HepG2 (cell line): ENCODE results near the gene CCDC170. TPM values are rescaled to one million over a fixed set of nuclear protein-coding genes. Genes with fewer than 3 reads are reported as not detected.

ENCODE experiments used
- ATF4 ChIP-seq, 2 experiments: fragments of 450-650 bp in 1 of 2; sonication (generic) in 1 of 2; formaldehyde crosslinking; IDR thresholded peaks; 2 replicates each; pipeline versions ENCODE4 v1.5.0 to v1.8.0; 2020 to 2022; ENCODE audit warnings: mild to moderate bottlenecking in 1 of 2, missing genetic modification reagents in 1 of 2
- CSRNP2 ChIP-seq: sonication (generic); formaldehyde crosslinking; conservative IDR thresholded peaks from 2 replicates; pipeline ENCODE4 v1.8.0; 2022; ENCODE audit warnings: low read depth, missing genetic modification reagents
- FLYWCH1 ChIP-seq: sonication (generic); formaldehyde crosslinking; IDR thresholded peaks from 2 replicates; pipeline ENCODE4 v1.8.1; 2023; ENCODE audit warnings: mild to moderate bottlenecking, missing genetic modification reagents
- KIAA2018 ChIP-seq: sonication (generic); formaldehyde crosslinking; IDR thresholded peaks from 2 replicates; pipeline ENCODE4 v1.5.0; 2020; ENCODE audit warnings: mild to moderate bottlenecking, missing genetic modification reagents, borderline replicate concordance
- KLF12 ChIP-seq: sonication (generic); formaldehyde crosslinking; IDR thresholded peaks from 2 replicates; pipeline ENCODE4 v1.4.0; 2020; ENCODE audit warnings: missing genetic modification reagents, borderline replicate concordance
- MYC ChIP-seq: sonication (generic); formaldehyde crosslinking; IDR thresholded peaks from 2 replicates; pipeline ENCODE4 v1.9.0; 2021; ENCODE audit warnings: missing genetic modification reagents, borderline replicate concordance
- PTBP1 ChIP-seq: fragments of 200-400 bp; formaldehyde crosslinking; IDR thresholded peaks from 2 replicates; pipeline ENCODE4 v1.6.1; 2018; ENCODE audit warnings: low read length, low read depth; ENCODE audit not compliant: poor library complexity, severe bottlenecking
- REST ChIP-seq, 2 experiments: IDR thresholded peaks; 2 replicates each; pipeline ENCODE4 v1.6.1; 2011 to 2012; ENCODE audit warnings: low read length in 2 of 2, borderline replicate concordance in 1 of 2, low read depth in 1 of 2, mild to moderate bottlenecking in 1 of 2, moderate library complexity in 1 of 2
- RFX3 ChIP-seq: IDR thresholded peaks from 2 replicates; pipeline ENCODE4 v1.6.1; 2016; ENCODE audit warnings: missing biosample characterization, missing genetic modification reagents
- SALL1 ChIP-seq: sonication (generic); formaldehyde crosslinking; IDR thresholded peaks from 2 replicates; pipeline ENCODE4 v1.8.0; 2022; ENCODE audit warnings: mild to moderate bottlenecking, missing genetic modification reagents
- YEATS4 ChIP-seq: sonication (generic); formaldehyde crosslinking; IDR thresholded peaks from 2 replicates; pipeline ENCODE4 v1.4.0; 2020; ENCODE audit warnings: missing genetic modification reagents, borderline replicate concordance
- ZFP62 ChIP-seq: sonication (generic); formaldehyde crosslinking; IDR thresholded peaks from 2 replicates; pipeline ENCODE4 v1.4.0; 2020; ENCODE audit warnings: missing genetic modification reagents
- ZNF564 ChIP-seq: sonication (generic); formaldehyde crosslinking; IDR thresholded peaks from 2 replicates; pipeline ENCODE4 v1.8.1; 2023; ENCODE audit warnings: mild to moderate bottlenecking, missing genetic modification reagents
- ZNF761 ChIP-seq: sonication (generic); formaldehyde crosslinking; conservative IDR thresholded peaks from 2 replicates; pipeline ENCODE4 v1.4.0; 2020; ENCODE audit warnings: mild to moderate bottlenecking, missing genetic modification reagents
- ZNF773 ChIP-seq: sonication (generic); formaldehyde crosslinking; IDR thresholded peaks from 2 replicates; pipeline ENCODE4 v1.4.0; 2020; ENCODE audit warnings: missing genetic modification reagents, borderline replicate concordance
- polyA plus RNA-seq, 8 experiments: library from polyadenylated mRNA; depleted of rRNA in 3 of 8; stranded (reverse) in 7 of 8; unstranded in 1 of 8; fragments of >200 nt; fragmentation: Illumina TruSeq in 4 of 8; extraction: Trizol in 4 of 8; gene quantifications; 2 replicates each; pipeline versions ENCODE4 v1.2.1 to v1.2.3, GENCODE V29; 2011 to 2016; ENCODE audit warnings: low read depth in 4 of 8, missing spikeins in 1 of 8, mixed read lengths in 1 of 8; ENCODE audit not compliant: insufficient read depth in 1 of 8
- total RNA-seq, 5 experiments: library from RNA; depleted of rRNA; stranded (reverse); fragments of >200 nt; fragmentation: Illumina TruSeq; extraction: Trizol; gene quantifications; 2 replicates each; pipeline ENCODE4 v1.2.3, GENCODE V29; 2016; ENCODE audit warnings: low read depth in 1 of 5

The CCDC170 gene
- total and polyA plus RNA-seq, 2 of the 13 experiments (the other 11 are each of a cell fraction or from before 2014, with no cell fraction given) = 0.90 to 5.1 TPM

GRCh38 chr6:151493804-151494234, at the start of gene CCDC170 (continued):
- TF ChIP-seq REST (IDR thresholded peaks at IDR 0.05; ENCODE audit: borderline replicate concordance in 1 of 2, low read depth in 1 of 2, low read length in 2 of 2) (peak in 1 of 2 experiments; percentile 18; a peak in 1 of 4 replicates), CSRNP2 (no peak), KIAA2018 (CRISPR knock-in tag) (peak; percentile 78; the same call in 1 of the 2 replicates), ATF4 (CRISPR knock-in tag; IDR thresholded peaks at IDR 0.05) (peak in 1 of 2 experiments; percentile 67; a peak in 1 of 4 replicates), FLYWCH1 (CRISPR knock-in tag) (peak; percentile 85; the same call in 1 of the 2 replicates), ZNF564 (CRISPR knock-in tag) (0 out of 2 replicates have a peak, but pooled peaks have one; percentile 33), KLF12 (CRISPR knock-in tag) (no peak), SALL1 (CRISPR knock-in tag) (peak; percentile 58), PTBP1 (peak; percentile 53), ZNF761 (0 out of 2 replicates have a peak, but pooled peaks have one; percentile 70), MYC (CRISPR knock-in tag) (peak; percentile 69; the same call in 1 of the 2 replicates), ZNF773 (CRISPR knock-in tag) (peak; percentile 32; the same call in 1 of the 2 replicates), RFX3 (CRISPR knock-in tag) (peak; percentile 51), ZFP62 (CRISPR knock-in tag) (no peak), YEATS4 (CRISPR knock-in tag) (peak; percentile 78)
